Vagina (tissue), 2 donors: ENCODE measurements around the gene RIBC2.

Experiments used
- POLR2A ChIP-seq, 2 donors: fragments of 450-650 bp; IDR thresholded peaks; one replicate each; pipeline ENCODE4 v1.6.1; 2017; ENCODE audit warnings: antibody characterized with exemption in 2 of 2, mild to moderate bottlenecking in 2 of 2, moderate library complexity in 2 of 2
- POLR2AphosphoS5 ChIP-seq, 2 donors: sonication (generic); formaldehyde crosslinking; IDR thresholded peaks; one replicate each; pipeline ENCODE4 v1.9.0; 2017; ENCODE audit warnings: antibody characterized with exemption in 2 of 2, mild to moderate bottlenecking in 2 of 2, low read depth in 1 of 2; ENCODE audit not compliant: insufficient read depth in 1 of 2
- TF ChIP-seq, protein P1 (sequence below), 3 experiments: fragments of 450-650 bp in 2 of 3; fragments of 200-600 bp in 1 of 3; sonication (generic) in 1 of 3; IDR thresholded peaks; one replicate each; pipeline ENCODE4 v1.5.1; 2017 to 2019; ENCODE audit warnings: antibody characterized with exemption in 3 of 3, mild to moderate bottlenecking in 2 of 3, moderate library complexity in 2 of 3

- TF ChIP-seq, protein P1, sequence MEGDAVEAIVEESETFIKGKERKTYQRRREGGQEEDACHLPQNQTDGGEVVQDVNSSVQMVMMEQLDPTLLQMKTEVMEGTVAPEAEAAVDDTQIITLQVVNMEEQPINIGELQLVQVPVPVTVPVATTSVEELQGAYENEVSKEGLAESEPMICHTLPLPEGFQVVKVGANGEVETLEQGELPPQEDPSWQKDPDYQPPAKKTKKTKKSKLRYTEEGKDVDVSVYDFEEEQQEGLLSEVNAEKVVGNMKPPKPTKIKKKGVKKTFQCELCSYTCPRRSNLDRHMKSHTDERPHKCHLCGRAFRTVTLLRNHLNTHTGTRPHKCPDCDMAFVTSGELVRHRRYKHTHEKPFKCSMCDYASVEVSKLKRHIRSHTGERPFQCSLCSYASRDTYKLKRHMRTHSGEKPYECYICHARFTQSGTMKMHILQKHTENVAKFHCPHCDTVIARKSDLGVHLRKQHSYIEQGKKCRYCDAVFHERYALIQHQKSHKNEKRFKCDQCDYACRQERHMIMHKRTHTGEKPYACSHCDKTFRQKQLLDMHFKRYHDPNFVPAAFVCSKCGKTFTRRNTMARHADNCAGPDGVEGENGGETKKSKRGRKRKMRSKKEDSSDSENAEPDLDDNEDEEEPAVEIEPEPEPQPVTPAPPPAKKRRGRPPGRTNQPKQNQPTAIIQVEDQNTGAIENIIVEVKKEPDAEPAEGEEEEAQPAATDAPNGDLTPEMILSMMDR (IDR thresholded peaks at IDR 0.05) = no peak
- TF ChIP-seq POLR2A (IDR thresholded peaks at IDR 0.05) (no peak), POLR2AphosphoS5 (IDR thresholded peaks at IDR 0.05; ENCODE audit: insufficient read depth in 1 of 2, low read depth in 1 of 2) (no peak)
These were observed 40.3 kb downstream of the RIBC2 start for GRCh38 chr22:45453764-45454163.
